CD4-positive, alpha-beta T cell treated with Interferon alpha-2 for 1 hour (primary cell): ENCODE data around the gene EIF3F.

Experiments used
- DNase-seq, 2 donors: peaks; one replicate each; pipeline ENCODE4 v3.0.0-alpha.2; 2020 to 2022

EIF3F gene

GRCh38 chr11:8023831-8024555 is 36.9 kb downstream of the EIF3F start:
- no peak for DNase-seq

GRCh38 chr11:8025123-8025522 is 38.0 kb downstream of the EIF3F start:
- no peak for DNase-seq

GRCh38 chr11:8025816-8026215 is 38.7 kb downstream of the EIF3F start:
- no peak for DNase-seq

- DNase-seq = no peak
These were observed 39.8 kb downstream of the EIF3F start for GRCh38 chr11:8026982-8027381.

GRCh38 chr11:8028766-8029165 is 41.6 kb downstream of the EIF3F start:
- no peak for DNase-seq

- no peak for DNase-seq
These were observed 43.5 kb downstream of the EIF3F start for GRCh38 chr11:8030526-8031247.

GRCh38 chr11:8031248-8032115 is 44.3 kb downstream of the EIF3F start:
- DNase-seq = no peak

- no peak for DNase-seq
These were observed 45.0 kb downstream of the EIF3F start for GRCh38 chr11:8032122-8032521.

- no peak for DNase-seq
These were observed 45.6 kb downstream of the EIF3F start for GRCh38 chr11:8032576-8033304.

GRCh38 chr11:8033305-8034105 is 46.4 kb downstream of the EIF3F start:
- DNase-seq = peak; percentile 40 to 53

- DNase-seq = no peak
These were observed 47.0 kb downstream of the EIF3F start for GRCh38 chr11:8034106-8034585.

GRCh38 chr11:8034604-8035190 is 47.6 kb downstream of the EIF3F start:
- DNase-seq = no peak

GRCh38 chr11:8035200-8035855 is 48.2 kb downstream of the EIF3F start:
- DNase-seq = no peak

GRCh38 chr11:8036002-8036802 is 49.1 kb downstream of the EIF3F start:
- no peak for DNase-seq

GRCh38 chr11:8036986-8037385 is 49.8 kb downstream of the EIF3F start:
- DNase-seq = no peak

- DNase-seq = no peak
These were observed 51.3 kb downstream of the EIF3F start for GRCh38 chr11:8038393-8038792.

- DNase-seq = no peak
These were observed 51.8 kb downstream of the EIF3F start for GRCh38 chr11:8038811-8039529.

- DNase-seq = no peak
These were observed 52.6 kb downstream of the EIF3F start for GRCh38 chr11:8039530-8040260.
